Stimulated activated CD4-positive, alpha-beta T cell treated with anti-CD3 and anti-CD28 coated beads, Interleukin-1b, Interleukin-23, amount 100 ng/mL, for 24 hours (primary cell): ENCODE results near the gene EIF4E1B.

Experiments used
- DNase-seq, 4 experiments: peaks; one replicate each; pipeline ENCODE4 v3.0.0-alpha.2; 2020; ENCODE audit warnings: low read depth in 4 of 4, low spot score in 1 of 4

Gene EIF4E1B

GRCh38 chr5:176606032-176606431 is 24.4 kb upstream of the EIF4E1B start:
- DNase-seq: no peak

- DNase-seq: no peak
Measured at GRCh38 chr5:176606875-176607274, 23.6 kb upstream of the EIF4E1B start.

GRCh38 chr5:176608142-176608705 is 22.3 kb upstream of the EIF4E1B start:
- DNase-seq: no peak

- DNase-seq: no peak
Measured at GRCh38 chr5:176608937-176609723, 21.3 kb upstream of the EIF4E1B start.

- DNase-seq: peak in 2 of 4 experiments; percentile 44 to 46
Measured at GRCh38 chr5:176609724-176610434, 20.6 kb upstream of the EIF4E1B start, which contains the start of gene GPRIN1. TSS of gene GPRIN1 (minus strand) at chr5:176610156. CDS start at chr5:176599834, 10,322 bp downstream.

- DNase-seq: no peak
Measured at GRCh38 chr5:176610435-176610773, 20.1 kb upstream of the EIF4E1B start.

- no peak for DNase-seq
Measured at GRCh38 chr5:176611435-176611834, 19.0 kb upstream of the EIF4E1B start.

GRCh38 chr5:176612008-176612407 is 18.5 kb upstream of the EIF4E1B start:
- DNase-seq: no peak

- DNase-seq: no peak
Measured at GRCh38 chr5:176612855-176613254, 17.6 kb upstream of the EIF4E1B start.

GRCh38 chr5:176614805-176615478 is 15.5 kb upstream of the EIF4E1B start:
- no peak for DNase-seq

GRCh38 chr5:176616511-176616910 is 14.0 kb upstream of the EIF4E1B start:
- DNase-seq: no peak

- DNase-seq: no peak
Measured at GRCh38 chr5:176618783-176619182, 11.7 kb upstream of the EIF4E1B start.

GRCh38 chr5:176619203-176619568 is 11.3 kb upstream of the EIF4E1B start:
- peak; percentile 39 to 86 (median 60) for DNase-seq

GRCh38 chr5:176619569-176620332 is 10.7 kb upstream of the EIF4E1B start:
- no peak for DNase-seq

- DNase-seq: no peak
Measured at GRCh38 chr5:176620333-176620981, 10.0 kb upstream of the EIF4E1B start.

GRCh38 chr5:176621661-176622079 is 8.8 kb upstream of the EIF4E1B start:
- DNase-seq: no peak

- DNase-seq: no peak
Measured at GRCh38 chr5:176624142-176624541, 6.3 kb upstream of the EIF4E1B start.

GRCh38 chr5:176624938-176625337 is 5.5 kb upstream of the EIF4E1B start:
- no peak for DNase-seq

GRCh38 chr5:176625512-176625911 is 5.0 kb upstream of the EIF4E1B start:
- DNase-seq: no peak
